ENCODE results near the gene CDKL2. TPM values are rescaled to one million over a fixed set of nuclear protein-coding genes. Genes with fewer than 3 reads are reported as not detected.

CDKL2 gene
- total RNA-seq = 0.20 and 0.37 TPM in 2 replicates

DNA sequence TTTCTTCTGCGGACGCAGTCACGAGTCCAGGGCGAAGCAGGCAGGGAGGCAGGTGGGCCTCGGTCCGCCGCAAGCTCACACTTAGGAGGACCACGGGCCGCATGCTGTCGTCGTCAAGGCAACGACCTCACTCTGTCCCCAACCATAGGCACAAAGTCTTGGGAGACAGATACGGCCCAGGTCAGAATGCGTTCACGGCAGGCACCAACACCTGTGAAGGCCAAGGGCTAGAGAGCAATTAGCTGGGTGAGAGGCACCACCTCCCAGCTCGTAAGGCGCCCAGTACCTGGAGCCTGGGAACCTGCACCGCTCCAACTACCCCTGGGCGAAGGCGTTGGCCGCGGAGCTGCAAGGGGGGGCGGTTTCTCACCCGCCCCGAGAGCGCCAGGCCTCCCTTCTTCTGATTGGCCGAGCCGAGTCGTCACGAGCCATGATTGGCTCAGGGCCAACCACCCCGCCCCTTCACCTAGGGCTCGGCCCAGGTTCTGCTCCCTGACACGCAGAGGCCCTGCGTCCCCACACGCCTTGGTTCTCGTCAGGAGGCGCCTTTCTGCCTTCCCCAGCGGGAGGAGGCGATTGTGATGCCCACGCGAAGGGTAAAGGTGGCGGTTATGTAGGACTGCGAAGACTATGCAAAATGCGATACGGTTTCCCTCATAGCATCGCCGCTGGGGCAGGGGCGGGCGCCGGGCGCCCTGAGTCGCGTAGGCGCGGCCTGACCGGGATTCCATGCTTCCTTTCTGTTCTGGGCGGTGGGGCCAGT lies at the start of gene CDKL2:
TSS of gene CDKL2 (minus strand) at position 355 of the 763 bp plus-strand sequence. CDS start 4,540 bp downstream, outside the sequence.

DNA sequence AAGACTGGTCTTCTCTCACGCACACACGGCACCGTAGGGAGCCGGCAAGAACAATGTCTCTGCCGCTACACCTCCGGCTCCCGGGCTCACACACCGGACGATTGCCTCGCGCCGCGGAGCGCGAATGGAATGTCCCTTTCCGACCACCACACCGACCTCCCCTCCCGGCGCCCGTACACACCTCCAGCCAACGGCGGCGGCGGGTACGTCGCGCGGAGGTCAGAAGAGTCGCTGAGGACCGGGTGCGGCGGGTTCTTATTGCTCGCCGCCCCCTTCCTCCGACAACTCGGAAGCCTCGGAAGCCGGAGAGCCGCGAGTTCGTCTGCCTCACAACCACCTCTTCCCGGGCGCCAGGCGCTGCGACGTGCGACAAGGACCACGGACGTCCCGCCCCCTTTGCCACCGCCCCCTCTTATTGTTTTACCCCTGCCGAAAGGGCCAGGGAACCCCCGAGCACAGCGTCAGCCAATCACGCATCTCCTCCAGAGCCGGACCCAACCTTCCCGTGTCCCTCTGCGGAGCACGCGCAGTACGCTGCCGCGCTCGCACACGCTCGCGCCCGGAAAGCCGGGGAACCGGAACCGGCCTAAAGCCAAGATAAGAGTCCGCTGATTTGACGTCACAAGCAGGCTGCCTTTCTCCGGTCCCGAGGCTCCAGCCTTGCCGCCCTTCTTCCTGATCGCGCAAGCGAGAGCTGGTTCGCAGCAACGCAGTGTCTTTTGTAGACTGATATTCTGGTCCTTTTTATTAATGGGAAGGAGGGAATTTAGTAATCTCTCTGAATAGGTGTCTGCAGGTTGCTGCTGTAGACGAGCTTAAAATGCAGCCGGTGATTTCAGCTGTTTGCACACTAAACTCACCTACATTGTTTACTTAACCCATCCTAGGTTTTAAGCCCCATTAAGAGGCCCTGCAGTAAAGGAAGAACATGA lies 43.0 kb upstream of the CDKL2 start, which contains the start of gene G3BP2:
TSS of gene G3BP2 (minus strand) at position 385 of the 932 bp plus-strand sequence. CDS start 11,386 bp downstream, outside the sequence.

DNA sequence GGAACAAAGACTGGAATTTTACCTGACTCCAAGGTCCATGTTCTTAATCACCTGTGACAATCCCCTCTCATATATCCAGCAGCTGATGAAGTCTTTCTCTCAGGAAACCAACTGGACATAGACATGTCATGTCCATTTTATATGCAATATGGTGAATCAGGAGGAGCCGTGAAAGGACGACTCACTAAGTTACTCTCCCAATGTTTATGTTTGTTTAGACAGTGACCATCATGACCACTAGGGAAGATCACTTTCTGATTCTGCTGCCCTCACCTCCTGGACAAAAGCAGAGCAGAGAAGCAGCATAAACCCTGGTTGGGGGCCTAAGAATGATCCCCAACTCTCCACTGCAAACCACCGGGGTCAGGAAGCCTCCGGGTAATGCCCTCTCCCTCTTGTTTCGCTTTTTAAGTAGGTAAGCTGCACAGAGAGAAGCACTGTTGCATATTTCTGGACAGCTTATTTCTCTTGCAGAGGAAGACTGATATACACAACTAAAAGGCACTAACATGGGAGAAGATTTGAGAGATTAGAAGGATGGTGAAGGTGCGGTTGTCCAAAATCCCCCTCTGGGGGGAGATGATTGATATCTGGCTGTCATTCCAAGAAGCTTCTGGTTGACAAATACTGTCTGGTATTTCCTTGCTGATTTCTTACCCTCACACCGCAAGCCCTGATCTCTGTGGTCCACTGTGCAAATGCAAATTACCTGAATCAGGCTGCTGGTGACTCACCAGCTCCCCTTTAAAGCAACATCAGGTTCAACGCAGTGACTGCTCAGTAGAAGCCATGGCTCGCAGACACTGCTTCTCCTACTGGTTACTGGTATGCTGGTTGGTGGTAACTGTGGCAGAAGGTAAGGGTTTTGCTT lies 74.8 kb downstream of the CDKL2 start, which contains the start of gene ODAPH:
TSS of gene ODAPH (plus strand) at position 773 of the 871 bp plus-strand sequence. CDS start at position 790, 17 bp downstream.

Small RNA genes lying within 50 kb of the gene (small RNA-seq; reads per million reads assigned to genes)
- not detected for gene RF00019

Other genes with a start within 250 kb of the CDKL2 start
- 15.2 and 16.9 TPM in 2 replicates for gene RCHY1, start 116.1 kb downstream of the CDKL2 start, total RNA-seq
- 12.3 and 14.0 TPM in 2 replicates for gene THAP6, start 116.1 kb downstream of the CDKL2 start, total RNA-seq
- gene ODAPH, start 74.5 kb downstream of the CDKL2 start, total RNA-seq = under 0.01 TPM in 1 of 2 replicates, not detected in the other
- 104 and 127 TPM in 2 replicates for gene G3BP2, start 42.9 kb upstream of the CDKL2 start, total RNA-seq
- 83.0 and 110 TPM in 2 replicates for gene USO1, start 94.0 kb upstream of the CDKL2 start, total RNA-seq

All from subcutaneous preadipocyte (primary cell).